SK-MEL-5 (cell line): ENCODE results near the gene ANKRD34A. TPM values are rescaled to one million over a fixed set of nuclear protein-coding genes. Genes with fewer than 3 reads are reported as not detected.

Experiments
- DNase-seq: peaks from one replicate; pipeline ENCODE4 v3.0.0-alpha.2; 2016; ENCODE audit warnings: low read depth, low spot score
- in situ Hi-C: cut with HindIII; loops from 2 replicates; pipeline ENCODE4 v1.10.0; 2016; ENCODE audit warnings: low sequenced_read_pairs, high pct_unique_total_duplicates, low pct_unique_long_range_greater_than_20kb
- total RNA-seq: library from RNA; depleted of rRNA; stranded (reverse); fragments of >200 nt; shearing (Covaris generic); gene quantifications from 2 replicates; pipeline ENCODE4 v1.2.3, GENCODE V29; 2014

Gene ANKRD34A
- total RNA-seq, 1 experiment from 2014 or later = 1.1 TPM

DNA sequence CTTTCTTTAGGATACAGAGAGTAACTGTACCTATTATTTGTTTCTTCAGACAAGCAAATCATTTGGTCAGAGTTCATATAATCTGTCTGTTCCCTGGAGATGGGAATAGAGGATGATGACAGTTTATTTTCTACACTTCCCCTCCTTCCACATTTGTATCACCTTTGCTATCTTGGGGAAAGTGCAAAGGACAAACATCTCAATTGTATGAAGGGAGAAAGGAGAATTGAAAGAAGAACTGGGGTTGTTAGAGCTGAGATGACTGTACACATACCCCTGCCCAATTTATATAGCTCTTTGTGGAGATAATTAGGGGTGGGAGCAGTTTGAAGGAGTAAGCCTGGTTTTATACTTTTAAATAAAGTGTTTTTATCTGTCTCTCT is 14.1 kb upstream of the ANKRD34A start:
- no peak for DNase-seq
- in situ Hi-C loops = no loop called here

DNA sequence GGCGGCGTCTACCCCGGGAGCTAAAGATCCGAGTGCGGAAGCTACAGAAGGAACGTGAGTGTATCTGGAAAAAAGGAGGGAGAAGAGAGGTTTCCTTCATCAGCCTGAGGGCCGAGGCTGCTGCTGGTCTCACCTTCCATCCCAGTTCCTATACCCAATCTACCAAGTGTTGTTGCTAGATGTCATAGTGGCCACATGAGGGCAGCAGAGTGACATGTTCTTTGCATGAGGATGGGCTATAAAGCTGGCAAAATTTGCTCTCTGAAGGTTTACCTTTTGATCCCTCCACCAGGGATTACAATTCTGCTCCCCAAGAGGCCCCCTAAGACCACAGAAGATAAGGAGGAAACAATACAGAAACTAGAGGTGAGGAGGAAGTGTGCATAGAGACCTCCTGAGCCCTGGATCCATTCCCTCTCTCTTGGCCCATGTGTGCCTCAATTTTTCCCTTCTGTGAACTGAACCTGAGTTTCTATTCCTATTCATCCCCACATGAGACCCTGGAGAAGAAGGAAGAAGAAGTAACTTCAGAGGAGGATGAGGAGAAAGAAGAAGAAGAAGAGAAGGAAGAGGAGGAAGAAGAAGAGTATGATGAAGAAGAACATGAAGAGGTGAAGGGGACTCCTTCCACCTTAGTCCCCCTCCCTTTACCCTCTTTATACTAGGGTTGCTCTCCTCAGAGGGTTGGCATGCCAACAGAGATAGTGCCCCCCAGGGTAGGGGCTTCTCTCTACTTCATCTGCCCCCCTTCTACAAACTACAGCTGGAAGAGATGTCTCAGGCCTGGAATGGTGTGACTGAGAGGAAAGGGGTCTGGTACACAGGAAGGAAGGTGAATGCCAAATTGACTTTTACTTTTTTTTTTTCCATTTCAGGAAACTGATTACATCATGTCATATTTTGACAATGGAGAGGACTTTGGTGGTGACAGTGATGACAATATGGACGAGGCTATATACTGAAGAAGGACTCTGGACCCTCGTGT is 13.4 kb upstream of the ANKRD34A start:
- peak; percentile 93 for DNase-seq
- in situ Hi-C loops = no loop called here

DNA sequence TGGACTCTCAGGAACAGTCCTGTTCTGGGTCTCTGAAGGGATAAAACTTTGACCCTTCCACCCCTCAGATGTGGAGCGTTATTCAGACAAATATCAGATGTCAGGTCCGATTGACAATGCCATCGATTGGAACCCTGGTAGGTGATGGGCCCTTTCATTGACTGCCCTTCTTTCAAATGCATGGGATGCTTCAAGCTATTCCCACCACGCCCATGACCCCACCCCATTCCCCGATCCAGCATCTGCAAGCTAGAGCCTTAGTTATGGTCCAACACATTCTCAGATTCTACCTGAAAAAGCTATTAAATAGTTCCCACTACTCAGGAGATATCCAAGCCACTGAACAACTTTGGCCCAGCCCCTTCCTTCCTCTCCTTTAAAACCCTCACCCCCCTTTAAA is 12.6 kb upstream of the ANKRD34A start:
- DNase-seq = no peak
- in situ Hi-C loops = no loop called here

DNA sequence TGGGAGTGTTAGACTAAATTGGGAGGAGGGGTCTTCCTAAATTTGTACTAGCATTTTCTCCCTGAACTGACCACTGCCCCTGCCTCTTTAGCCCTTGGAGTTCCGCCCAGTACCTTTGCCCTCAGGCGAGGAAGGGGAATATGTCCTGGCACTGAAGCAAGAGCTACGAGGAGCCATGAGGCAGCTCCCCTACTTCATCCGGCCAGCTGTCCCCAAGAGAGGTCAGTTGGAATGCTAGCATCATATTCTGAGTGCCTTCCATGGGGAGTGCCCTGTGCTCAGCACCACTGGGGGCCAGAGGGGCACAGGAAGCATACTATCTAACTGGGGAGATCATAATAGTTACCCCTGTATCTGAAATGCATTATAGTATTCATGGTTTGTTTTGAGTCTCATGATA is 10.8 kb upstream of the ANKRD34A start:
- in situ Hi-C loops = no loop called here
- DNase-seq = no peak

DNA sequence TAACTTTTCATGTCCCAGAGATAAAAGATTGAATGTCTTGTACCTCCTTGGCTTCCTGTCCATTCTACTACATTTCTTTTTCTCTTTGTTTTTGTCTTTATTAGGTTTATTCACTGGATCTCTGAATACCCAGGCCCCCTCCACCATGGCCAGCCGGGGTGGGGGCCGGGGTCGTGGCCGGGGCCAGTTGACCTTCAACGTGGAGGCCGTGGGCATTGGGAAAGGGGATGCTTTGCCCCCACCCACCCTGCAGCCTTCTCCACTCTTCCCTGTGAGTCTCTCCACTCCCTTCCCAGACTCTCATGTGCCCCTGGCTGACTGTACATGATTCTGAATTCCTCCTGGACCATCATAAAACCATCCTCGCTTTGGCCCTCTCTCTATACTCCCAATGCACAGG is 10.3 kb upstream of the ANKRD34A start:
- DNase-seq = no peak
- in situ Hi-C loops = no loop called here

DNA sequence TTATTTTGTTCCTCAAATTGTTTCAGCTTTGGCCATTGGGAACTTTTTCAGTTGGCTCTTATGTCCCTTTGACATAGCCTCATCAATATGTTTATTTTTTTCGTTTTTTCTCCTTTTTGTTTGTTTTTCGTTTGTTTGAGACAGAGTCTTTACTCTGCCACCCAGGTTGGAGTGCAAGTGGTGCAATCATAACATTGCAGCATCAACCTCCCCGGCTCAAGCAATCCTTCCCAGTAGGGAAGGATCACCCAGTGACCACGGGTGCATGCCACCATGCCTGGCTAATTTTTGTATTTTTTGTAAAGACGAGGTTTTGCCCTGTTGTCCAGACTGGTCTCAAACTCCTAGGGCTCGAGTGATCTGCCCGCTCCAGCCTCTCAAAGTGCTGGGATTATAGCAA is 8.2 kb upstream of the ANKRD34A start:
- in situ Hi-C loops = no loop called here
- no peak for DNase-seq

DNA sequence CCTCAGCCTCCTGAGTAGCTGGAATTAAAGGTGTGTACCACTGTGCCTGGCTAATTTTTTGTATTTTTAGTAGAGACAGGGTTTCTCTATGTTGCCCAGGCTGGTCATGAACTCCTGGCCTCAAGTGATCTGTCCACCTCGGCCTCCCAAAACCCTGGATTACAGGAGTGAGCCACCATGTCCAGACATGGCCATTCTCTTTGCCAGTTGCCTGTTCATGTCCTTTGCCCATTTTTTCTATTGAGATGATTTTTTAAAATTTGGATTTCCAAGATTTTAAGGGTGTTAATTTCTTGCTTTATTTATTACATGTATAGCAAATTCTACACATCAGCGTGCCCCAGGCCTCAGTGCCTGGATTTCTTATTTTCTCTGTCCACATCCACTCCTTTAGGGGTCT is 2.9 kb upstream of the ANKRD34A start:
- in situ Hi-C loops = no loop called here
- no peak for DNase-seq

DNA sequence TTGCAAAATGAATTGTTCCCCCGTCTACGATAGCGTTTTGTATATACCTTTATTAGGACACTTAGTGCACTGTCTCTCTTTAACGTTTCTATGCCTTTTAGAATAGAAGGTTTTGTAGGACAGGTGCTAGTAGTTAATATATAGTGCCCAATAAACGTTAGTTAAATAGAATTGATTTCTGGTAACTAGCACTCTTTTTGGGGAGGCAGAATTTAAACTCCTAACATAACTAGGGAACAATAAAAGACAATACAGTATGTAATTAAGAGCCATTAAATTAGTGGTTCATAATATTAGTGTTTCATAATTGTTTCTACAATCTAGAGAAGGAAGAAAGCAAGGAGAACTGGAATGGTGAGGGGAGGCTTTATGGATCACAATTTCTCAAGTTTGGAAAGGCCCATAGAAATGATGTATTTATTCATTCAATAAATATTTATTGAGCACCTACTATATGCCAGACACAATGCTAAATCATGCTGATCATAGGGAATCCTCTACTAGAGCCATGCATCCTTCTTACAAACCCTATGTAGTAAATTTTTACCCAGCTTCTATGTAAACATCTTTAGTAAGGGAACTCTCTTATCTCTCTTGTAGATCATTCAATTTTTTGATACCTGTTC is 857 bp upstream of the ANKRD34A start:
- in situ Hi-C loops = no loop called here
- no peak for DNase-seq

DNA sequence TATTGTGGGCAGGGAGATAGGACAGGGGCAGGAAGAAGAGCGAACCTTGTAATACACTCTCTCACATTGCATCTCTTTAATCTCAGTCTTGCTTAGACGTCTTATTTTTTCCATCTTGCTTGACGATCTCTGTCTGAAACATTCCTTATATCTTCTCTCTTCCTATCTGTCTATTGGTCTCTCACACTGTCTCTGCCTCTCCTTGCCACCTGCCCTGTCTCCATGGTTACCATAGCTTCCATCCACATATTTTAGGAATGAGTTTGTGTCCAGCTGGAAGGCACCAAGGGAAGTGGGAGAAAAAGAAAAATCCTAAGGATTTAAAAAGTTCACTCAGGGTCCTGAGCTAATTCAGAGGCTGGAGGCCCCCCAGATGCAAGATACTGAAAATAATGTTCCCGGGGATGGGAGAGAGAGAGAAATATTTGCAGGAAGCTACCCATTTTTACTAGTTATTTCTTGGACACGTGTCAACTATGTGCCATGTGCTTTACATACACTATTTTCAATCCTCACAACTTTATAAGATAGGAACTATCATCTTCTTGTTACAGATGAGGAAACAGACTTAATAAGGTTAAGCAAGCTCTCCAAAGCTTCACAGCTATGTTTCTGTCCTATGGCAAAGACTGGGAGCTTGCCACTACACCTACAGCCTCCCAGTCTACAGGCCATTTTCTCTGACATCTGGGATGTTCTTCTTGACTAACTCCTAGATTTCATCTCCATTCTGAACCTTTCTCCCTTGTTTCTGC is 933 bp downstream of the ANKRD34A start:
- in situ Hi-C loops = no loop called here
- DNase-seq = no peak

DNA sequence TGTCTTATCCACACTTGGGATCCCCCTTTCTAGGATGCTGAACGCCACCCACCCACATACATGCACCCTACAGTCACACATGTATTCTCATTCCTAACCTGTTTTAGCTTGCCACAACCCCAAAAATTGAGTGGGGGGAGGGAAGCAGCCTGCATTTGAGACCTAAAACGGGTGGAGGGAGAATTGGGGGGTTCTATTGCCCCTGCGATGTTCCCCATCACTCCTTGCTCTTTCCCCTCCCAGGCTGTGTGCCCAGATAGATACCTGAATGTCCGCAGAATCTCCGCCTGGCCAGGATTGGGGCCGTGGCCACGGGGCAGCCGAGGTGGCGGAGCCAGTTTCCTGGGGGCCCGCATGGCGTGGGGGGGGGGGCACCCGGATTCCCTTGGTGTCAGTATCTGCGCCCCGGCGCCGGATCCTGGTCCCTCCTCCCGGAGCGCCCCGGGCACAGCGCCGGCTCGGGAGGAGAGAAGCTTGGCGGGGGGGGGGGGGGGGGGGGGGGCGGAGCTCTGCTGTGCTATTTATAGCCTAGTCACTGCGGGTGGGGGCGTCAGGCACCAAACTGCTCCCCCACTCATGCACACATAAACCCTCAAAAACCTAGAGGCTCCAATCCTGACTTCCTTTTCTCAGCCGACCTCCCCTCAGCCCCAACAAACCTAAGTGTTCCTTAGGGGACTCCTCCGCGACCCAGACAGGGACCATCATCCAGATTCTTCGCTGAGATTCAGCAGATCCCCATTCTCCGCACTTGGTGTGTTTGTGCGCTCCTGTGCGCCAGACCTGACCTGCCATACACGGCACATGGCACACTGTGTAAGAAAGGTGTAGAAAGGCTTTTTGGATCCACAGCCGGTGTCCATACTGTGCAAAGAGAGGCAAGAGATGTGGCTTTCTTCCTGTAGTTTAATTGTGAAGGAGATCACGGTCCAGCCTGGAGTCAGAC is 1.9 kb downstream of the ANKRD34A start:
- DNase-seq = no peak
- in situ Hi-C loops = no loop called here

DNA sequence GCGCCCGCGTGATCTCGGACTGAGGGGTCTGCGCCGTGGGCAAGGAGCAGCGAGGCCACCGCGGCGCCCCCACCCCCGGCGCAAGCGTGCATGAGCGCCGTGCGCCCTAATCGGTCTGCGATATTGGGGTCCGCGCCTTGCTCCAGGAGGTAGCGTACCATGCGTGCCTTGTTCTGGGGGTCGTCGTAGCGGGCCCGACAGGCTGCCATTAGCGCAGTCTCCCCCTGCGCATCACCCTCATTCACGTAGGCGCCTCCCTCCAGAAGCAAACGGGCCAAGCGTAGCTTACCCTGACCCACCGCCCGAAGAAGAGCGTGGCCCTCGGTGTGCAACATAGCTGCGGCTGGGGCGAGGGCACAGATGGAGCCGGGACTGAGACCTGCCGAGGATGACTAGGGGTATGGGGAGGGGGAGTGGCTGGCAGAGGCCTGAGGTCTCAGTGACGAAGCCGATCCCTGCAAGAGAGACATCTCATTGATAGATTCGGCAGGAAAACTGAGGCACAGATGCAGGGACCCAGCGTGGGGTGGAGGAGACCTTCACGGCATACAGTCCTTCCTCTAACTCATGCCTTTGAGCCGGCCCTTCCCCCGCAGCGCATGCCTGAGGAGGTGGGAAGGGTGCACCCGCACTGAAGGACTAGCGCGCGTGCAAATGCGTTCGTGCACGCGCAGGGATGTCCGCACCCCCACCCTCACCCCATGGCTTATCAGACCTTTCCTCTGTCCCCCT is 2.8 kb downstream of the ANKRD34A start:
- in situ Hi-C loops = no loop called here
- DNase-seq = no peak

DNA sequence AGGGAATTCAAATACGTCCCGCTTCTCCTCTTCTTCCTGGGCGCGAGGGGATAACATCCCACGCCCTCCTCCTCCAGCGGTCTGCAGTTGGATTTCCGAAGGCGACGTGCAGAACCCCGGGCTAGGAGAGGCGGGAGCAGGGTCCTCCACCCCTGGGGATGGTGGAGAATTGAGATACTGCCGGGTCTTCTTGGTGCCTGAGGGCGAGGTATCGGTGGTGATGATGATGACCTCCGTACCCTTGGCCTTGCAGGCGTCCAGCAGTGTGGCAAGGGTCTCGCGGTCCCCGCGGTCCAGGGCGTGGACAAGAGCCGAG is 3.3 kb downstream of the ANKRD34A start:
- in situ Hi-C loops = no loop called here
- DNase-seq = no peak

DNA sequence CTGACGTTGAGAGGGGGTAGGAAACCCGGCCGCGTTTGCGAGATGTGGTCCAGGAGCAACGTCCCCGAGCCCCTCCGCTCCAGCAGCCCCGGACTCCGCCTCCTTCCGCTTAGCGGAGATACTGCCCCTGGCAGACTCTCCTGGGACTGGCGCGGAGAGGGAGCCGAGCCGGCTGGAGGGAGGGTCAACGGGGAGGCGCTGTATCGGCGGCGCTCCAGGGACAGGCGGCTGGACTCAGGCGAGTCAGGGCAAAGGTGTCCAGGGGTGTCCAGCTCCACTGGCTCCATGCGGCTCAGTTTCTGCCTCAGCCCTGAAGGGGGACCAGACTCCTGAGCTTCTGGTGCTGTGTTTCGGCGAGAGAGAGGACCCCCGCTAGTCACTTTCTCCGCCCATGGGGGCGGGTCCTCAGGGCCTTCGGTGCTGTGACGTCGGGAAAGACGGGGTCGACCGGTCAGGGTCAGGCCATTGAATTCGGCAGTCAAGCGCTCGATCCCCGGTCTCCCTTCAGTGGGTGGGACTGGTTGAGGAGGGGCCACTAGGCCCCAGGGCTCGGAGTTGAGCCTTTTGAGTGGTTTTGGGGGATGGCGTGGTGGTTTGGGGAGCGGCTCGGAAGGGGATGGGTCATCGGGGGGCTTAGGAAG is 3.8 kb downstream of the ANKRD34A start:
- in situ Hi-C loops = no loop called here

DNA sequence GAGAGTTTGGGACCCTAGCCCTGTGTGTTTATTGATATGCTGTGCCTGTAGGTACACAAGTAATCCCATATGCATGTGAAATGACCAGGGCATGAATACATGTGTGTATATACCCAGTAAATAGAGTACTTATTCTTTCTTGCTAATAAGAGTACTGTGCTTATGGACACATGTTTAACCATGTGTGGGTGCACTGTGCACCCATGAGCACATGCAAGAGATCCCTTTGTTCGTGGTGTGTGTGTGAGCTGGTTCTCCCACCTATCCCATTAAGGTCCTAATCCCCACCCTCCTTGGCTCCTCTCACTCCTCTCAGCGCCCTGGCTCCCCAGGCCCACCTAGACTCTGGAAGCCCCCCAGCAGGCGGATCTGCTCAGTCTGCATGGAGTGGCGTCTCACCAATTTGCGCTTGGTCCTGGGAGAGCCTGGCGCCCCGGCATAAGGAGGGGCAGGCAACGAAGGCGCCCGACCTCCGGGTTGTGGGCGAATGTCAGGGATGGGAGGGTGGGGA is 4.4 kb downstream of the ANKRD34A start:
- DNase-seq = no peak
- in situ Hi-C loops = no loop called here

More for the DNA sequence above, 3.8 kb downstream of the ANKRD34A start:
- peak; percentile 92 for DNase-seq

DNA sequence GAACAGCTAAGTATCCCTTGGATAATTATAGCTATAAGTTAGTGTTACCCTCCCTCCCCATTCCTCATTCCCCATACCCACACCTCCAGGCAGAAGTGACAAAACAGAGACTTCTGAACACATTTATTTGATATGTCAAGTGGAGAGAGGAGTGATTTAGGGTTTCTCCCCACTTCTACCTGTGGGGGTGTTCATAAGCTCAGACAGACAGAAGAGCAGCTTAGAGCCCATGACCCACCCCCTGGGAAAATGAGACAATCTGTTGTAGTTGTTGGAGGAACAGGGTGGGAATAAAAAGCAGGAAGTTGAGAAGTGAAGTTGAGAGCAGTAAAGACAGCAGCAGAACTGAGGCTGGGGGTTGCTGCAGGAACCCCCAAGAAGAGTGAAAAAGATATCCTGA is 5.0 kb downstream of the ANKRD34A start:
- no peak for DNase-seq
- in situ Hi-C loops = no loop called here

DNA sequence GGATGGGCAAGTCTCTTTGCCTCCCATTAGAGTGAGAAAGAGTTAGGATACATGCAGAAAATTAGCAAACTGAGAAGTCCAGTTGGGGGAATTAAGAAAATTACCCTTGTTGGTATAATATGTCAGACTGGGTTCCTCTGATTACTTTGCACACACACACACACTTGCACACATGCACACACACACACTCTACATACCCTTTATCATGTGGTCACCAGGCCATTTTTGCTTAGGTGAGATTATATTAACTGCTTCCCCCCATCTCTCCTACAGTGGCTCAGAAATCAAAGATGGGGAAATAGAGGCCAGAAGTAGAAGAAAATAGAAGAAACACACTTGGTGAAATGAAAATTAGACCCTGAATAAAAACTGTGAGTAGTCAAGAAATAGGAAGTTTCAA is 5.6 kb downstream of the ANKRD34A start:
- in situ Hi-C loops = no loop called here
- no peak for DNase-seq
